HUES64 (cell line): Measurements from ENCODE around the gene CCDC92.

Source experiments
- H3K27ac ChIP-seq: 2 replicates; pipeline ENCODE4 v1.7.0; 2013; ENCODE audit warnings: low read depth, low read length, inconsistent platforms
- H3K27me3 ChIP-seq: 2 replicates; pipeline ENCODE4 v1.6.1; 2013; ENCODE audit warnings: mild to moderate bottlenecking, low read length; ENCODE audit not compliant: insufficient read depth
- H3K36me3 ChIP-seq: 2 replicates; pipeline ENCODE4 v1.6.1; 2013; ENCODE audit warnings: mild to moderate bottlenecking, low read length; ENCODE audit not compliant: insufficient read depth
- H3K4me1 ChIP-seq: 2 replicates; pipeline ENCODE4 v1.6.1; 2013; ENCODE audit warnings: mild to moderate bottlenecking, low read length, moderate library complexity; ENCODE audit not compliant: insufficient read depth
- H3K4me3 ChIP-seq: 2 replicates; pipeline ENCODE4 v1.5.1; 2013; ENCODE audit warnings: mild to moderate bottlenecking, low read length, moderate library complexity
- H3K9ac ChIP-seq: 2 replicates; pipeline ENCODE4 v1.6.1; 2013; ENCODE audit warnings: mild to moderate bottlenecking, low read depth, low read length
- H3K9me3 ChIP-seq: 2 replicates; pipeline ENCODE4 v1.6.1; 2013; ENCODE audit warnings: low read depth, low read length; ENCODE audit not compliant: insufficient read depth
- WGBS: fragments of 150-250, 120-280 bp; methylation state at CpG from one replicate; pipeline ENCODE4 v1.1.7; 2013; ENCODE audit warnings: missing lambda C conversion rate; 5-methylcytosine and 5-hydroxymethylcytosine counted together

CCDC92 gene

DNA sequence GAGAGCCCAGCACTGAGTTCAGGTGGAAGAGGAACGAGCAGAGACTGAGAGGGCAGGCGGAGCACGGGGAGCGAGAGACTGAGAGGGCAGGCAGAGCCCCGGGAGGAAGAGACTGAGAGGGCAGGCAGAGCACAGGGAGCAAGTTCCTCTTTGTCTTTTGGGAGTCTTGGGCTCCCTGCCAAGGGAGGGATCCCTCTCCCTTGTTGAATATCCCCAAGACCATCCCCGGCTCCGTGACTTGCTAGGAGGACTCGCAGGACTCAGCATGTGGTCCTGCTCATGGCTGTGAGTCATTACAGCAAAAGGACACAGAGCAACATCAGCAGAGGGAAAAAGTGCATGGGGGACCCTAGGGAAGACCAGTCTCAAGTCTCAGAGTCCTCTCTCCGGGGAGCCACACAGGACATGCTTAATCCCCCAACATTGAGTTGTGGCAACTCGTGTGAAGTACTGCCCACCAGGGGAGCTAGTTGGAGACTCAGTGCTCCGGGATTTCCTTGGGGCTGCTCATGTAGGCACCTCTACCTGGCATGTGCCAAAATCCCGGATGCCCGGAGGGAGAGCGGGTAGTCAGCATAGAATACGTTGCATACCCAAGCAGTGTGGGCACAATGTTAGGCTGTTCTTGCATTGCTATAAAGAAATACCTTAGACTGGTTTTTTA lies 81.0 kb downstream of the CCDC92 start:
- Histone ChIP-seq H3K27ac (no peak overlapping the region), H3K36me3 (no peaks in the 10 kb centered on the region), H3K9me3 (no peaks in the 10 kb centered on the region), H3K27me3 (no peaks in the 10 kb centered on the region), H3K4me1 (peaks cover 4% of the 10 kb centered on the region; the same call in 1 of the 2 replicates), H3K9ac (no peak overlapping the region), H3K4me3 (no peak overlapping the region)
- 72% methylated on average over 15 of the region's 15 CpGs for WGBS

DNA sequence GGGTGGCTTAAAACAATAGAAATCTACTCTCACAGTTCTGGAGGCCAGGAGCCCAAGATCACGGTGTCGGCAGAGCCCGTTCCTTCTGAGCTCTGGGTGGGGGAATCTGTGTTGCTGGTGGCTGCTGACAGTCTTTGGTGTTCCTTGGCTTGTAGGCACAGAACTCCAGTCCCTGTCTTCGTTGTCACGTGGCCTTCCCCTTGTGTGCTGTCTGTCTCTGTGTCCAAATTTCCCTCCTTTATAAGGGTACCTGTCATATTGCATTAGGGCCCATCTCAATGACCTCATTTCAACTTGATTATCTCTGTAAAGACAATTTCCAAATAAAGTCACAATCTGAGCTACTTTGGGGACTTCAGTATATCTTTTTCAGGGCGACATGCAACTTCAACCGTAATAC lies 81.6 kb downstream of the CCDC92 start:
- Histone ChIP-seq H3K4me3 (no peak overlapping the region), H3K9me3 (no peaks in the 10 kb centered on the region), H3K27me3 (no peaks in the 10 kb centered on the region), H3K4me1 (peaks cover 4% of the 10 kb centered on the region; the same call in 1 of the 2 replicates), H3K36me3 (no peaks in the 10 kb centered on the region), H3K27ac (no peak overlapping the region), H3K9ac (no peak overlapping the region)
- WGBS, result 88% methylated on average over 7 of the region's 7 CpGs

DNA sequence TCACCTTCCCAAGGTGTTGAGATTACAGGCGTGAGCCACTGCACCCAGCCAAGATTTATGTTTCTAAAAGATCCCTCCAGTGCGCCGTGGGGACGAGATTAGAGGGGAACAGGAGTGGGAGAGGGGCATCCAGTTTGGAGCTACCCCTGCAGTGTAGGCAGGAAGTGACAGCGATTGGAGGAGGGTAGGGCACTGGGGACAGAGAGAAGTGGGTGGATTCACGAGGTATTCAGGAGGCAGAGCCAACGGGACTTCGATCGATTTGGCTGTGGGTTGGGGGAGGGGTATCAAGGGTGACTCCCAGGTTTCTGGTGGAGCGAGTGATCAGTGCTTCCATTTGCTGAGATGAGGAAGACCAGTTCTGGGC lies 82.1 kb downstream of the CCDC92 start:
- H3K4me3 ChIP-seq, result no peak overlapping the region
- H3K9me3 ChIP-seq, result no peaks in the 10 kb centered on the region
- H3K4me1 ChIP-seq, result peaks cover 3% of the 10 kb centered on the region; the same call in 1 of the 2 replicates
- H3K36me3 ChIP-seq, result no peaks in the 10 kb centered on the region
- 88% methylated on average over 10 of the region's 10 CpGs for WGBS
- no peaks in the 10 kb centered on the region for H3K27me3 ChIP-seq
- no peak overlapping the region for H3K9ac ChIP-seq
- H3K27ac ChIP-seq, result no peak overlapping the region

DNA sequence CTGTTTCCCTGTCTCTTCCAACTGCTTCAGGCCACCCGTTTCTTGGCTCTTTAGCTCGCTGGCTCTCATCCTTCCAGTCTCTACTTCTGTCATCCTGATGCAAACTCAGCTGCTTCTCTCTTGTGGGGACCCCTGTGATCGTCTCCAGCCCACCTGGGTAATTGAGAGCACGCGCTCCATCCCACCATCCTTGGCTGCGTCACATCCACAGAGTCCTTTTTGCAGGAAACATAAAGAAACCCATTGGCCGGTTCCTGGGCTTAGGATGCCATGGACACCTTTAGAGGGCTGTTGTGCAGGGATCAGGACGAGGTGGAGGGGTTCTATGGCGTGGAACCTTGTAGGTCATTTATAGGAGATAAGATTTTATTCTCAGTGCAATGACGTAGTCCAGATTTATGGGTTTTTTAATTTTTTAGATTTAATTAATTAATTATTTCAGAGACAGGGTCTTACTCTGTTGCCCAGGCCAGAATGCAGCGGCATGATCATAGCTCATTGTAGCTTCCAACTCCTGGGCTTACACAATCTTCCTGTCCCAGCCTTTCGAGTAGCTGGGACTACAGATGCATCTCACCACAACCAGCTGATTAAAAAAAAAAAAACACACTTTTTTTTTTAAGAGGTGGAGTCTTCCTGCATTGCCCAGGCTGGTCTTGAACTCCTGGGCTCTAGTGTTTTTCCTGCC lies 82.6 kb downstream of the CCDC92 start:
- no peaks in the 10 kb centered on the region for H3K9me3 ChIP-seq
- no peak overlapping the region for H3K27ac ChIP-seq
- H3K4me1 ChIP-seq, result no peaks in the 10 kb centered on the region; the same call in 1 of the 2 replicates
- no peaks in the 10 kb centered on the region for H3K36me3 ChIP-seq
- H3K9ac ChIP-seq, result no peak overlapping the region
- 93% methylated on average over 12 of the region's 12 CpGs for whole genome bisulfite sequencing
- H3K27me3 ChIP-seq, result no peaks in the 10 kb centered on the region
- H3K4me3 ChIP-seq, result no peak overlapping the region

DNA sequence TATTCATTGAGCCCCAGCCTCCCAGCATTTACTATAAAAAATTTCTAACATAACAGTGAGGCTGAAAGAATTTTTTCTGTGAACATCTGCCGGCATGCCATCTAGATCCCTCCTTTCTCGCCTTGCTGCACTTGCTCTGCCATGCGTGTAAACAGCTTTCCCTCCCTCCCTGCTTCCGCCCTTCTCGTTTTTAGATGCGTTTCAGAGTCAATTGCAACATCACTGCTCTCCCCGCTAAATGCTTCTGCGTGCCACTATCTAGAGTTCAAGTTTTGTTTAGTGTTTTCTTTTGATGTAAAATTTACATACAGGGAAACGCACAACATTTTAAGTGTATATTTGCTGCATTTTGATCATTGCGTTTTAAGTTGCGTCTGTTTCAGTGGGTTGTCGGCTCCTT lies 83.6 kb downstream of the CCDC92 start:
- Histone ChIP-seq H3K4me3 (no peak overlapping the region), H3K36me3 (no peaks in the 10 kb centered on the region), H3K27me3 (no peaks in the 10 kb centered on the region), H3K27ac (no peak overlapping the region), H3K9ac (no peak overlapping the region), H3K9me3 (no peaks in the 10 kb centered on the region), H3K4me1 (no peaks in the 10 kb centered on the region)
- WGBS, result 92% methylated on average over 12 of the region's 12 CpGs

DNA sequence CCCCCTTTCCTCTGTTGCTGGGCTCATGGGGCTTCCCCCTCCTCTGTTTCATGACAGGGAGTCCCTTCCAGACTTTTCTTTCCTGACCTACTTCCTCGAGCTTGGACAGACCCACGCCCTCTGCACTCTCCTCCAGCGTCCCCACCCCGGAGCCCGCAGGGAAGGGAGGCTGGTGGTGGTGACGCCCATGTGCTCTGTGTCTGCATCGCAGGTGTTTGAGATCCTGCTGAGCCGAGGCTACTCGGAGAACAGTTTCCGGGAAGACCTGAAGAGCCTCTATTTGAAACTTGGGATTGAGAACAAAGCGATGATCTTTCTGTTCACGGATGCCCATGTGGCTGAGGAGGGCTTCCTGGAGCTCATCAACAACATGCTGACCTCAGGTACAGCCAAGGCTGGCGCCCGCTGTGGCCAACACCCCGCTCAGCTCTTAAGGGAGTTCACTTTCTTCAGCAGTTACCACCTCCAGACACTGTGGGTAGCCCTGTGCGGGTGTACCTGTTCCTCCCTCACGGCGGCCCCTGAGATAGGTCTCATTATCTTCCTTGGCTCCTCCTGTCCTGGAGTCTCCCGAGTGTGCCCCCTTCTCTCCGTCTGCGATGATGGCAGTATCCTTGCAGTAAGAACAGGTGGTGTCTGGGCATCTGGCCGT lies 85.6 kb downstream of the CCDC92 start:
- H3K36me3 ChIP-seq, result no peaks in the 10 kb centered on the region
- no peaks in the 10 kb centered on the region for H3K9me3 ChIP-seq
- no peak overlapping the region for H3K9ac ChIP-seq
- WGBS, result 87% methylated on average over 22 of the region's 22 CpGs
- H3K4me1 ChIP-seq, result no peaks in the 10 kb centered on the region
- H3K27ac ChIP-seq, result no peak overlapping the region
- no peak overlapping the region for H3K4me3 ChIP-seq
- no peaks in the 10 kb centered on the region for H3K27me3 ChIP-seq

DNA sequence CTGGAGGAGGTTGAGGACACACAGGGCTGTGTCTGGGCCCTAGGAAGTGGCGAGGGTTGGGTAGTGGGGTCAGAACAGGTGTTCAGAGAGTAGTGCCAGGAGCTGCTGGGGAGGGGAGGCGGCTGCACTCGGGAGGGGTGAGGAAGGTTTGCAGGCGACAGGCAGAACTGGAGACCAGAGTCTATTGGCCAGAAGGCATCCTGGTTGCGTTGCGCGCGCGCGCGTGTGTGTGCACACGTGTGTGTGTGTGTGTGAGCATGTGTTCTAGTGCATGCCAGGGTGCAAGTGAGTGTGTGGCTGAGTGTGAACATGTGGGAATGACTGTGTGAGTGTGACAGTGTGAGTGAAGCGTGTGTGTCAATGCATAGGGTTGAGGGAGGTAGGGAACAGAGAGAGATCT lies 86.4 kb downstream of the CCDC92 start:
- 88% methylated on average over 13 of the region's 13 CpGs for WGBS
- H3K4me1 ChIP-seq, result no peaks in the 10 kb centered on the region

More for the DNA sequence above, 86.4 kb downstream of the CCDC92 start:
- no peak overlapping the region for H3K27ac ChIP-seq
- no peaks in the 10 kb centered on the region for H3K27me3 ChIP-seq
- no peak overlapping the region for H3K4me3 ChIP-seq
- no peak overlapping the region for H3K9ac ChIP-seq
- H3K9me3 ChIP-seq, result no peaks in the 10 kb centered on the region
- no peaks in the 10 kb centered on the region for H3K36me3 ChIP-seq
